ENCODE measurements around the gene BCR.

DNA sequence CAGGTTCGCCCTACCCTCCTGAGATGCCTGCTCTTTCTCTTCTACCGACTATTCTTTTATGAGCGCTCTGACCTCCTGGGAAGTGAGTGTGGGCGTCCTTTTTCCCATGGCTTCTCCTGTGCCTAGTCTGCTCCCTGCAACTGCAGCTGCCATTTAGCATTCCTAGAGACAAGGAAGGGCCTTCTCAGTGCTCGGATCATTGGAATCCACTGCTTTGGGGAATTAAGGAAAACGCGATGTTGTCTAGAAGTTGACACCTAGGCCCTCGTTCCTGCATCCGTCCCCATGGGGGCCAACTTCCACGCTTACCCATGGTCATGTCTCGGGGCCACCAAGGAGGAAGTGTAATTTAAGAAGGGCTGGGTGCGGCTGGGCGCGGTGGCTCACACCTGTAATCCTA lies 95.4 kb downstream of the BCR start:
- TF ChIP-seq POLR2AphosphoS5 (IDR thresholded peaks at IDR 0.05; ENCODE audit: low read depth, low read length) (no peak), POLR2A (IDR thresholded peaks at IDR 0.05; ENCODE audit: low read depth, low read length) (no peak)

Measured in GM12892 (cell line).